Glomerular visceral epithelial cell (primary cell): Measurements from ENCODE around the gene SMG6.
"Not testable (repeated sequence)": the region's sequence is repeated elsewhere in the genome, so short reads cannot be mapped to it uniquely, and the experiment has no call there.

Source experiments
- DNase-seq: peaks from one replicate; pipeline ENCODE4 v3.0.0-alpha.2; 2016; ENCODE audit errors: extremely low spot score

The SMG6 gene

GRCh38 chr17:2178798-2179501 lies 124.6 kb downstream of the SMG6 start:
- no peak for DNase-seq

- no peak for DNase-seq
These were observed 126.3 kb downstream of the SMG6 start for GRCh38 chr17:2177235-2177811.

DNA sequence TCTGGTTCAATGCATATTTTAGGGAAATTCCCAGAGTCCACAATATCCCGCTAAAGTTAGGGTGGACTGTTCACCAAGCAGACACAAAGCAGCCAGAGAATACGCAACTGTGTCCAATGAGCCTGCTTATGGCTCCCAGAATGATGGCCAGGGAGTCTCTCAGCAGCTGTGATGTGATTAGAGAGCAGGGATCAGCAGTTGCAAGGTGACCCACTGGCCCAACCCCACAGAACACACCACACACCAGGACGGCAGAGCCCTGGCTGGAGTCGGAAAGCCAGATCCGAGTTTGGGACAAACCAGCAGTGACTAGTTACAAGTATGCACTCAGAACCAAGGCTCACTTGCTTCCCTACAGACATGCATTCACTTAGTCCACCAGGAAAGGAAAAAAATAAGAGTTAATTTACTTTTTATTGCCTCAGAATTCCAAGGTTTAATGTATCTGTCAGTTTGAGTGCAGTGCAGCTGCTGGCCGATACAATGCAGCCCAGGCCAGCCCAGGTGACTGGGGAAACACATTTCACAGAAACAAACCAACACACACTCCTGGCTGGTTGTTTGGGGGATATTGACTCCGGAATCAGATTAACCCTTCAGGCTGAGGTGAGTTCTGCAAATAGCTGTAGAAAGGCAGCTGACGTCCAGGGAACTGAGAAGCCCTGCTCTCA lies 127.0 kb downstream of the SMG6 start:
- no peak for DNase-seq

DNA sequence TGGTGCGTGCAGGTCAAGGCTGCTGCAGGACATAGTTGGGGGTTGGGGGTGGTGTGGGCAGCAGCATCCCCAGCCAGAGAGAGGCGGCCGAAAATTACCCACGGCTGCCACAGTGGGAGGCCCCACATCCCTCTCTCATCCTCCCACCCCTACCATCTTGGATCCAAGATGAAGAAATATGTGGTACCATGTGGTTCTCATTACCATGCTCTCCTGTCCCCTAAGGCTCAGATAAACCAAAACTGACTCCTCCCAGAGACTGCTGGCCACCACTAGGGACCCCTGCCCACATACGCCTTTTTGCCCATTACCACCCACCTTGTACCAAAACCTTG lies 128.3 kb downstream of the SMG6 start:
- DNase-seq = no peak

- DNase-seq = no peak
These were observed 128.9 kb downstream of the SMG6 start for GRCh38 chr17:2174468-2175293.

DNA sequence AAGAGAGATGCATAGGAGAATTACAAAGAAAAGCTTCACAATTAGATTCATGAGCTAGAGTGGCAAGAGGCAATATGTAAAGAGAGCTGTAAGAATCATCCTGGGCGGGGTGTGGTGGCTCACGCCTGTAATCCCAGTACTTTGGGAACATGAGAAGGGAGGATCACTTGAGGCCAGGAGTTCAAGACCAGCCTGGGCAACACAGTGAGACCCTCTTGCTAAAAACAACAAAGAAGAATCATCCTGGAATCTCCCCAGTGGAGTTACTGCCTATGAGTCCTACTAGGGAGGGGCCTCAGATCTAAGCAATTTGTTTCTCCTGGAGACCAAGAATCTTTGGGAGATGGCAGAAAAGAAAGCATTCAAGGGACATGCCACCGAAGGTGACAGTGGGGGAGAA lies 129.6 kb downstream of the SMG6 start:
- no peak for DNase-seq

DNA sequence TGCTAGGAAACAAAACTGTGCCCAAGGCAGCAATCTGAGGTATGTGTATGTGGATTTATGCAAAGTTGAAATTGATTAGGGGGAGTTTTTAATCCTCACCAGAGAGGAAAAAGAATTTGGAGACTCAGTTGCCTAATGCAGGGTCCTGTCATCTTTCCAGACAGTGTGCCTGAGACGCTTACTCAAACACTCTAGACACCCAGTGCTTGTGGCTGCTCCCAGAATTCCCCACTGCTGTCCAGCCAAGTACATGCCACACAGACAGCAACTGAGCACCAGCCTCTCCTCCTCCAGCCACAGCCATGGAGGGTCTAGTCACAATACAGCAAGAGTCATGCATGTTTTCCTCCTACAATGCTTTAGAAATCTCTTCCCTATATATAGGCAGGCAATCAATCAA lies 130.6 kb downstream of the SMG6 start:
- DNase-seq = peak; percentile 30

GRCh38 chr17:2172077-2172851 lies 131.3 kb downstream of the SMG6 start:
- DNase-seq = peak; percentile 79

DNA sequence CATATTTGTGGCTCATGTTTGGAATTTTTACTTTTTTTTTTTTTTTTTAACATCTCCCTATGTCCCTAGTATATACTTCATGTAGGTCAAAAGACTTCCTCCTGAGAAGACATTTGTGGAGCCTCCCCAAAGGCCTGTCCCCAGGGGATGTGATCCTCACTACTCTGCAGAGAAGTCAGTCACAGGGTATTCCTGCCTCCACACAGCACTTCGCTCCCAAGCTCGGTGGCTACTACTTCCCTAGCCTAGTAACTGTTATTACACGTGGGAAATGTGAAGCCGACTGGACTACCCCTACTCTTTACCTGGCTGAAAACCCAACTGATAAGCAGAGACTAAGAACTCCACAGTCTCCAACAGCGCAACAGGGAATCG lies 131.9 kb downstream of the SMG6 start:
- DNase-seq = no peak

GRCh38 chr17:2170023-2170422 lies 133.6 kb downstream of the SMG6 start:
- DNase-seq = no peak

GRCh38 chr17:2165723-2166122 lies 137.9 kb downstream of the SMG6 start:
- not testable (repeated sequence) for DNase-seq

DNA sequence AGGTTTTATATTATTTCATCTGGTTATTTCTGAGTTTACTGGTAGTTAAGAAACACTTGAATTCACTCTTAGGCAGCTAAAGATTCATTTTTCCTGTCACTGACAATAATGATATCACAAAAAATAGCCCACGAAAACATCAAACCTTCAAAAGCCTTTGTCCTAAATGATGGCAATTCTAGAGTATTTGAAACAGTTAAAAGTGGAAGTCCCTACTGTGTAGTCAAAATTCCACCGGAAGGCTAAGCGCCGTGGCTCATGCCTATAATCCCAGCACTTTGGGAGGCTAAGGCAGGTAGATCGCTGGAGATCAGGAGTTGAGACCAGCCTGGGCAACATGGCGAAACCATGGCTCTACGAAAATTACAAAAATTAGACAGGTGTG lies 145.2 kb downstream of the SMG6 start:
- no peak for DNase-seq

GRCh38 chr17:2157675-2158395 lies 145.8 kb downstream of the SMG6 start:
- peak; percentile 23 for DNase-seq

GRCh38 chr17:2157081-2157480 lies 146.5 kb downstream of the SMG6 start:
- DNase-seq = no peak

- DNase-seq = no peak
These were observed 146.9 kb downstream of the SMG6 start for GRCh38 chr17:2156666-2157065.

GRCh38 chr17:2155573-2155972 lies 148.0 kb downstream of the SMG6 start:
- no peak for DNase-seq

- no peak for DNase-seq
These were observed 152.1 kb downstream of the SMG6 start for GRCh38 chr17:2151358-2152033.

DNA sequence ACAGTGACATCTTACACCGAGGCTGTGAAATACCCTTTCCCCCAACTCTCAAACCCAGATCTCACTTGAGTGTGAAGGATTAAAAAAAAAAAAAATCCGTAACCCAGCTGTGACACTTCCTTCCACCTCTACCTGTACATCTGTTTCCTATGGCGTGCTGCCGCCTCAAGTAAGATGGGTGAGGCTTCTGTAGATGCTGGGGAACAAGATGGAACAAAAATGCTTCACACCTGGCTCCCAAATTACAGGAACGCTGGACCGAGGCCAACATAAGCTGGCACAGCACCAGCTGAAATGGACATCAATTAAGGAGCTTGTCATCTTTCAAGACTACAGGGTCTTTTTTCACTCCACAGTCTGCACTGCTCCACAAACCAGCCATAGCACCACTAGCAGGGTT lies 152.8 kb downstream of the SMG6 start:
- no peak for DNase-seq

DNA sequence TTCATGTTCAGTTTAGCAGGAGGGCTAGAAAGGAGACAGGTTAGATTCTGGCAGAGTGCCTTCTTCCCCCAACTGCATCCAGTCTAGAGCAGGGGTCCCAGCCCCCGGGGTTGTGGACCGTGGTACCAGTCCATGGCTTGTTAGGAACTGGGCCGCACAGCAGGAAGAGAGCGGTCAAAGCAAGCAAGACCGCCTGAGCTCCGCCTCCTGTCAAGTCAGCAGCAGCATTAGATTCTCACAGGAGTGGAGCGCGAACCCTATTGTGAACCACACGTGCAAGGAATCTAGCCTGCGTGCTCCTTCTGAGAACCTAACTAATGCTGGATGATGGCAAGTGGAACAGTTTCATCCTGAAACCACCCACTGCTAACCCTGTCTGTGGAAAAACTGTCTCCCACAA lies 153.7 kb downstream of the SMG6 start:
- no peak for DNase-seq

DNA sequence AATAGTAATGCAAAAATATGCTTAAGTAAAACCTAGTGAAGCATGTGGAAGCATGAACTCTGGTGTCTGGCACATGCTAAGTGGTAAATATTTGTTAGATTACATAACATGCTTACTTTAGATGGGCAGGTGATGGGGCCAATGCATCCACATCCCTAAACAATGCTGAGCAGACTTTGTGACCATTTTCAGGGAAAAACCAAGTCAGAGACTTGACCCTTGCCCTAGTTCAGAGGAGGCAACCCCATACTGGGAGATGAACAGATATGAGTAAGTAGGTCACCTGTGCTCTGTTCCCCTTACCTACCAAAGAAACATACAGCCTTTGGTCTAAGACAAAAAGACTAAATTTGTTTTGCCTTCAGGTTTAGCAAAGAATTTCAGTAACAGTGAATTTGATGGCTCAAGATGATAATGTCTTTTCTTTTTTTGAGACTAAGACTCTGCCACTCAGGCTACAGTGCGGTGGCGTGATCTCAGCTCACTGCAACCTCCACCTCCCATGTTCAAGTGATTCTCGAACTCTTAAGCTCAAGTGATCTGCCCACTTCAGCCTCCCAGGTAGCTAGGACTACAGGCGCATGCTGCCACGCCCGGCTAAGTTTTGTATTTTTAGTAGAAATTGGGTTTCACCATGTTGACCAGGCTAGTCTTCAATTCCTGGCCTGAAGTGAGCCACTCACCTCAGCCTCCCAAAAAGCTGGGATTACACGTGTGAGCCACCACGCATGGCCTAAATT lies 157.3 kb downstream of the SMG6 start:
- DNase-seq = no peak
